ENCODE measurements around the gene BRI3BP. TPM values are rescaled to one million over a fixed set of nuclear protein-coding genes. Genes with fewer than 3 reads are reported as not detected.
"Not testable (repeated sequence)": the region's sequence is repeated elsewhere in the genome, so short reads cannot be mapped to it uniquely, and the experiment has no call there.

Gene BRI3BP
- total and polyA plus RNA-seq, 4 donors = 9.6 to 20.5 (median 12.8) TPM

DNA sequence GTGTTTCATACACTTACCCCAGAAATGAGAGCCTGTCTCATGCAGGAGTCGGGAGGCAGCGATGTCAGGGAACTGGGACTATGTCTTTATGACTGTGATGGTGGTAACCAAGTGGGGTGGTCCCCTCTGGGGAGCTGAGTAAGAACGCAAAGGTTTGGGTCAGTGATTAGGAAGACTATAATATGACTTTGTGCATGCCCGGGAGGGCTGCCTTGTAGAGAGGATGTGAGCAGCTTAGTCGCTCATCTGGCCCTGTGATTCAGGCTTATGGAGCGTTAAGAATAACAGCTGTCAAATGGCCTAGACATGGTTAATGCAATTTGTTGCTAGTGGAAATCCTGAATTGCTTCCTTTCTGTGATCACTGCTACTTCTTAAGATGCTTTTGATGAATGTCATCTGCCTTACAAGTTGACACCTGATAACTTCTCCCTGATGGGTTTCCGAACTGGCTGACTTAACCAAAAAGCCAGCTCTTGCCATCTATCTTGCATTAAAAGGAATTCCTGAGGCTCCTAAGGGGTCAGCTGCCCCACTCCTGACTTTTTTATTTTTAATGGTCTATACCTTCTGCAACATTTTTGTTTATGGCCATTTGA, 36.4 kb downstream of the BRI3BP start:
- 68% methylated on average over 7 of the region's 7 CpGs for WGBS (ENCODE audit: insufficient coverage)
- Histone ChIP-seq H3K4me3 (ENCODE audit: low read depth, low read length) (no peak overlapping the region), H3K27ac (ENCODE audit: low read depth, low read length) (no peak overlapping the region), H3K4me1 (ENCODE audit: control insufficient read depth, insufficient read depth, low read length) (peaks cover 4% of the 10 kb centered on the region), H3K36me3 (ENCODE audit: control insufficient read depth, insufficient read depth, low read length) (peaks cover 6% of the 10 kb centered on the region), H3K27me3 (ENCODE audit: control insufficient read depth, insufficient read depth, low read length) (no peaks in the 10 kb centered on the region), H3K9me3 (ENCODE audit: control insufficient read depth, insufficient read depth, low read length) (peaks cover 1% of the 10 kb centered on the region)
- peak in 1 of 6 donors; percentile 75 for DNase-seq (ENCODE audit: low read depth in 4 of 6, low spot score in 6 of 6)

- not testable (repeated sequence) for H3K27me3 ChIP-seq (ENCODE audit: control insufficient read depth, insufficient read depth, low read length); H3K9me3 ChIP-seq (ENCODE audit: control insufficient read depth, insufficient read depth, low read length); H3K36me3 ChIP-seq (ENCODE audit: control insufficient read depth, insufficient read depth, low read length); H3K27ac ChIP-seq (ENCODE audit: low read depth, low read length); H3K4me3 ChIP-seq (ENCODE audit: low read depth, low read length); DNase-seq (ENCODE audit: low read depth in 4 of 6, low spot score in 6 of 6); H3K4me1 ChIP-seq (ENCODE audit: control insufficient read depth, insufficient read depth, low read length)
- WGBS (ENCODE audit: insufficient coverage) = 79% methylated on average over 3 of the region's 9 CpGs
Measured at GRCh38 chr12:125031471-125031870, 38.0 kb downstream of the BRI3BP start.

- Histone ChIP-seq H3K4me1 (ENCODE audit: control insufficient read depth, insufficient read depth, low read length) (no peaks in the 10 kb centered on the region), H3K4me3 (ENCODE audit: low read depth, low read length) (no peak overlapping the region)
- 95% methylated on average over 12 of the region's 19 CpGs for WGBS (ENCODE audit: insufficient coverage)
Measured at GRCh38 chr12:125032466-125033152, 39.2 kb downstream of the BRI3BP start.

DNA sequence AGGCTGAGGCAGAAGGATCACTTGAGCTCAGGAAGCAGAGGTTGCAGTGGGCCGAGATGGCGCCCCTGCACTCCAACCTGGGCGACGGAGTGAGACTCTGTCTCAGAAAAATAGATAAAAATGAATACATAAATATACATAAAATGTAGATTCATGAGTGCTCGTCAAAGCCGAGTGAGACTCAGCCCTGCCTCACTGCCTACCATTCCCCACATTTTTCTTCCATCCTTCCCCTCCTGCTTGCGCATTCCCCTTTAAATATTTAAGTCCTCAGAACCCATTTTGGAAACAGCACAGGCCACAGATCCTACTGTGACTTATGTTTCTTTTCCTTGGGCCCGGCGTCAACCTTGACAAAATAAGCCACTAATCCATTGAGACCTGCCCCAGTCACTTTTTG, 39.8 kb downstream of the BRI3BP start:
- H3K27ac ChIP-seq (ENCODE audit: low read depth, low read length) = no peak overlapping the region
- H3K4me3 ChIP-seq (ENCODE audit: low read depth, low read length) = no peak overlapping the region
- DNase-seq (ENCODE audit: low read depth in 4 of 6, low spot score in 6 of 6) = no peak
- H3K9me3 ChIP-seq (ENCODE audit: control insufficient read depth, insufficient read depth, low read length) = peaks cover 2% of the 10 kb centered on the region
- H3K4me1 ChIP-seq (ENCODE audit: control insufficient read depth, insufficient read depth, low read length) = no peaks in the 10 kb centered on the region
- no peaks in the 10 kb centered on the region for H3K27me3 ChIP-seq (ENCODE audit: control insufficient read depth, insufficient read depth, low read length)
- 85% methylated on average over 5 of the region's 9 CpGs for WGBS (ENCODE audit: insufficient coverage)
- H3K36me3 ChIP-seq (ENCODE audit: control insufficient read depth, insufficient read depth, low read length) = no peaks in the 10 kb centered on the region

More at GRCh38 chr12:125032466-125033152, 39.2 kb downstream of the BRI3BP start:
- DNase-seq (ENCODE audit: low read depth in 4 of 6, low spot score in 6 of 6) = no peak
- H3K27me3 ChIP-seq (ENCODE audit: control insufficient read depth, insufficient read depth, low read length) = no peaks in the 10 kb centered on the region
- no peak overlapping the region for H3K27ac ChIP-seq (ENCODE audit: low read depth, low read length)
- no peaks in the 10 kb centered on the region for H3K36me3 ChIP-seq (ENCODE audit: control insufficient read depth, insufficient read depth, low read length)
- H3K9me3 ChIP-seq (ENCODE audit: control insufficient read depth, insufficient read depth, low read length) = peaks cover 2% of the 10 kb centered on the region

- H3K4me3 ChIP-seq (ENCODE audit: low read depth, low read length) = no peak overlapping the region
Measured at GRCh38 chr12:125038976-125039625, 45.7 kb downstream of the BRI3BP start.

DNA sequence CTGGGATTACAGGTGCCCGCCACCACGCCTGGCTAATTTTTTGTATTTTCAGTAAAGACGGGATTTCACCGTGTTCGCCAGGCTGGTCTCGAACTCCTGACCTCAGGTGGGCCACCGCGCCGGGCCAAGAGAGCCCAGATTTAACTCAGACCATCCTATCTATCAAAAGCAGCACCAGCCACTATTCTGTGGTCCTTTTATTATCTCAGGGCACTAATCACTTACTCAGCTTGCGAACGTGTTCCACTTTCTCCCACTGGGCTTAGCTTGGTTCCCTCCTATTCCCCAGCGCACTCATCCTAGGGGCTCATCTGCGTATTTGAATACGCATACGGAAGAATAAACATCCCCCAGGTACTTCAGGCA, 55.6 kb downstream of the BRI3BP start:
- DNase-seq (ENCODE audit: low read depth in 4 of 6, low spot score in 6 of 6) = no peak
- no peaks in the 10 kb centered on the region for H3K27me3 ChIP-seq (ENCODE audit: control insufficient read depth, insufficient read depth, low read length)
- H3K36me3 ChIP-seq (ENCODE audit: control insufficient read depth, insufficient read depth, low read length) = no peaks in the 10 kb centered on the region
- WGBS (ENCODE audit: insufficient coverage) = 50% methylated on average over 15 of the region's 15 CpGs
- peak overlapping the region; percentile 63 for H3K4me3 ChIP-seq (ENCODE audit: low read depth, low read length)
- no peaks in the 10 kb centered on the region for H3K9me3 ChIP-seq (ENCODE audit: control insufficient read depth, insufficient read depth, low read length)
- peaks cover 16% of the 10 kb centered on the region for H3K4me1 ChIP-seq (ENCODE audit: control insufficient read depth, insufficient read depth, low read length)
- H3K27ac ChIP-seq (ENCODE audit: low read depth, low read length) = no peak overlapping the region

More at GRCh38 chr12:125038976-125039625, 45.7 kb downstream of the BRI3BP start:
- DNase-seq (ENCODE audit: low read depth in 4 of 6, low spot score in 6 of 6) = no peak
- Histone ChIP-seq H3K4me1 (ENCODE audit: control insufficient read depth, insufficient read depth, low read length) (no peaks in the 10 kb centered on the region), H3K36me3 (ENCODE audit: control insufficient read depth, insufficient read depth, low read length) (no peaks in the 10 kb centered on the region), H3K9me3 (ENCODE audit: control insufficient read depth, insufficient read depth, low read length) (peaks cover 2% of the 10 kb centered on the region), H3K27me3 (ENCODE audit: control insufficient read depth, insufficient read depth, low read length) (no peaks in the 10 kb centered on the region), H3K27ac (ENCODE audit: low read depth, low read length) (no peak overlapping the region)
- WGBS (ENCODE audit: insufficient coverage) = no CpG with 5 or more reads among the region's 6 CpGs

DNA sequence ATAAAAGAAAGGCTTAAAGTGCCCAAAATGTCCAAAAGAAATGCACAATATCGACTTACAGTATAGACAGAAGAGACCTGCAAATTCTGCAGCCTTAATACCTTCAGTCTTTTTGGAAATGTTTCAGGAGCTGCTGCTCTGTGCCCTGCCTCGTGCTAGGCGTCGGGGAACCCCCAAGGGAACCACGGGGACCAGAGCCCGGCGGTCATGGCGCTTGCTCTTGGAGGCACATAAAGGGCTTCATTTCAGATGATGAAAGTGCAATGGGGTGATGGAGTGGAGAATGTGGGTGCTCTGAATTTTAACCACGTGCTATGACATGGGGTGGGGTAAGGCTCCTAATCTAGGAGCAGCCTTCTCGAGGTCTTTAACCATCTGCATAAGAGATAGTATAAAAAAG, 57.0 kb downstream of the BRI3BP start:
- H3K27ac ChIP-seq (ENCODE audit: low read depth, low read length) = no peak overlapping the region
- H3K4me1 ChIP-seq (ENCODE audit: control insufficient read depth, insufficient read depth, low read length) = peaks cover 16% of the 10 kb centered on the region
- WGBS (ENCODE audit: insufficient coverage) = 94% methylated on average over 7 of the region's 10 CpGs
- H3K4me3 ChIP-seq (ENCODE audit: low read depth, low read length) = no peak overlapping the region
- no peaks in the 10 kb centered on the region for H3K9me3 ChIP-seq (ENCODE audit: control insufficient read depth, insufficient read depth, low read length)
- DNase-seq (ENCODE audit: low read depth in 4 of 6, low spot score in 6 of 6) = no peak
- no peaks in the 10 kb centered on the region for H3K36me3 ChIP-seq (ENCODE audit: control insufficient read depth, insufficient read depth, low read length)
- no peaks in the 10 kb centered on the region for H3K27me3 ChIP-seq (ENCODE audit: control insufficient read depth, insufficient read depth, low read length)

GRCh38 chr12:125050868-125051267, 57.4 kb downstream of the BRI3BP start:
- no peaks in the 10 kb centered on the region for H3K36me3 ChIP-seq (ENCODE audit: control insufficient read depth, insufficient read depth, low read length)
- H3K4me1 ChIP-seq (ENCODE audit: control insufficient read depth, insufficient read depth, low read length) = peaks cover 16% of the 10 kb centered on the region
- 71% methylated on average over 1 of the region's 3 CpGs for WGBS (ENCODE audit: insufficient coverage)
- no peaks in the 10 kb centered on the region for H3K27me3 ChIP-seq (ENCODE audit: control insufficient read depth, insufficient read depth, low read length)
- no peaks in the 10 kb centered on the region for H3K9me3 ChIP-seq (ENCODE audit: control insufficient read depth, insufficient read depth, low read length)
- H3K4me3 ChIP-seq (ENCODE audit: low read depth, low read length) = no peak overlapping the region
- no peak for DNase-seq (ENCODE audit: low read depth in 4 of 6, low spot score in 6 of 6)
- no peak overlapping the region for H3K27ac ChIP-seq (ENCODE audit: low read depth, low read length)

DNA sequence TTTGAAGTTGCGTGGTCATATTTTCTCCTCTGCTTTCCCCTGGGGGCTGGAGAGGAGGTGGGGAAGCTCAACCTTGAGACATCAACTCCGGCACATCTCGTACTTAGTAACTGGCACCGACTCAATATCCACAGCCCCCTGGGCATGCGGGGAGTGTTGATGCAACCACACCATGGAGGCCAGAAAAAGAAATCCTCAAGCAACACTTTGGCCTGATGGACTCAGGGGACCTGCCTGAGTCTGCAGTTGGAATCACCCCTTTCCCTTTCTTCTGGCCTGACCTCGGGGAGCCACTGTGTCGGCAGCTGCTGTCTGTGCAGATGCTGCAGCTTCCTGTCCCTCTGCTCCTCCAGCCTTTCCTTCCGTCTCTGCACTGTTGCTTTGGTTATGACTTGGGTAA, 60.4 kb downstream of the BRI3BP start:
- H3K9me3 ChIP-seq (ENCODE audit: control insufficient read depth, insufficient read depth, low read length) = no peaks in the 10 kb centered on the region
- no peak for DNase-seq (ENCODE audit: low read depth in 4 of 6, low spot score in 6 of 6)
- no peak overlapping the region for H3K27ac ChIP-seq (ENCODE audit: low read depth, low read length)
- H3K4me1 ChIP-seq (ENCODE audit: control insufficient read depth, insufficient read depth, low read length) = peaks cover 14% of the 10 kb centered on the region
- no peaks in the 10 kb centered on the region for H3K36me3 ChIP-seq (ENCODE audit: control insufficient read depth, insufficient read depth, low read length)
- H3K4me3 ChIP-seq (ENCODE audit: low read depth, low read length) = no peak overlapping the region
- 86% methylated on average over 6 of the region's 8 CpGs for WGBS (ENCODE audit: insufficient coverage)
- no peaks in the 10 kb centered on the region for H3K27me3 ChIP-seq (ENCODE audit: control insufficient read depth, insufficient read depth, low read length)

DNA sequence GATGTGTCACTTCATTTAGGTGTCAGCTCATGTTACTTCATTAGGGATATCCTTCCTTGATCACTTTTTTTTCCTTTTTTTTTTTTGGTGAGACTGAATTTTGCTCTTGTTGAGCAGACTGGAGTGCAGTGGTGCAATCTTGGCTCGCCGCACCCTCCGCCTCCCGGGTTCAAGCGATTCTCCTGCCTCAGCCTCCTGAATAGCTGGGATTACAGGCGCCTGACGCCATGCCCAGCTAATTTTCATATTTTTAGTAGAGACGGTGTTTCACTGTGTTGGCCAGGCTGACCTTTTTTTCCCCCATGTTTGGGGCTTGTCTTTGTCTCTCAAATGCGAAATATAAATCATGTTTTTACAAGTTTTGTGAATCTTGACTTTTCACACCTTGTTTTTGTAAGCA, 62.1 kb downstream of the BRI3BP start:
- Histone ChIP-seq H3K4me3 (ENCODE audit: low read depth, low read length) (no peak overlapping the region), H3K4me1 (ENCODE audit: control insufficient read depth, insufficient read depth, low read length) (no peaks in the 10 kb centered on the region), H3K36me3 (ENCODE audit: control insufficient read depth, insufficient read depth, low read length) (no peaks in the 10 kb centered on the region), H3K9me3 (ENCODE audit: control insufficient read depth, insufficient read depth, low read length) (no peaks in the 10 kb centered on the region), H3K27me3 (ENCODE audit: control insufficient read depth, insufficient read depth, low read length) (no peaks in the 10 kb centered on the region), H3K27ac (ENCODE audit: low read depth, low read length) (no peak overlapping the region)
- DNase-seq (ENCODE audit: low read depth in 4 of 6, low spot score in 6 of 6) = no peak
- 89% methylated on average over 5 of the region's 9 CpGs for WGBS (ENCODE audit: insufficient coverage)

Measured in spinal cord (tissue), 10 donors.